ENCODE data around the gene N4BP2L2. TPM values are rescaled to one million over a fixed set of nuclear protein-coding genes. Genes with fewer than 3 reads are reported as not detected.

N4BP2L2 gene
- total and polyA plus RNA-seq, 2 of the 13 experiments (the other 11 are each of a cell fraction or from before 2014, with no cell fraction given), result 58.9 to 81.2 TPM

GRCh38 chr13:32446220-32446619, 92.4 kb downstream of the N4BP2L2 start (continued):
- TF ChIP-seq ELF1 (CRISPR knock-in tag; IDR thresholded peaks at IDR 0.05) (no peak), TAF15 (IDR thresholded peaks at IDR 0.05; ENCODE audit: low read depth, low read length, poor library complexity, severe bottlenecking) (no peak), KDM5B (CRISPR knock-in tag; IDR thresholded peaks at IDR 0.05; ENCODE audit: borderline replicate concordance) (no peak), THAP11 (CRISPR knock-in tag; IDR thresholded peaks at IDR 0.05) (peak; percentile 53; the same call in 1 of the 2 replicates), CBX1 (IDR thresholded peaks at IDR 0.05; ENCODE audit: low read depth) (no peak), TBX2 (CRISPR knock-in tag; IDR thresholded peaks at IDR 0.05; ENCODE audit: borderline replicate concordance) (no peak), THAP8 (CRISPR knock-in tag; IDR thresholded peaks at IDR 0.05; ENCODE audit: borderline replicate concordance) (no peak), ZNF30 (CRISPR knock-in tag; IDR thresholded peaks at IDR 0.05) (no peak), ZNF512B (CRISPR knock-in tag; IDR thresholded peaks at IDR 0.05; ENCODE audit: borderline replicate concordance) (no peak), BHLHE40 (IDR thresholded peaks at IDR 0.05; ENCODE audit: low read length) (no peak), ZBTB4 (CRISPR knock-in tag; IDR thresholded peaks at IDR 0.05; ENCODE audit: borderline replicate concordance) (no peak), MNT (IDR thresholded peaks at IDR 0.05) (no peak), ZFP36L2 (CRISPR knock-in tag; IDR thresholded peaks at IDR 0.05) (no peak), PAXIP1 (CRISPR knock-in tag; conservative IDR thresholded peaks at IDR 0.05) (peak; percentile 84), ZNF574 (CRISPR knock-in tag; IDR thresholded peaks at IDR 0.05) (no peak)
